Hematopoietic multipotent progenitor cell (in vitro differentiated cells): ENCODE data around the gene CFAP107. TPM values are rescaled to one million over a fixed set of nuclear protein-coding genes. Genes with fewer than 3 reads are reported as not detected.

Source experiments
- DNase-seq, 3 donors: peaks; one replicate each; pipeline ENCODE4 v3.0.0-alpha.2; 2011 to 2015; ENCODE audit warnings: low read depth in 2 of 3, low spot score in 2 of 3
- total RNA-seq: library from RNA; depleted of rRNA; stranded (reverse); fragments of >200 nt; gene quantifications from one replicate; pipeline ENCODE4 v1.2.3, GENCODE V29; 2012

CFAP107 gene
- total RNA-seq, 1 donor = not detected

DNA sequence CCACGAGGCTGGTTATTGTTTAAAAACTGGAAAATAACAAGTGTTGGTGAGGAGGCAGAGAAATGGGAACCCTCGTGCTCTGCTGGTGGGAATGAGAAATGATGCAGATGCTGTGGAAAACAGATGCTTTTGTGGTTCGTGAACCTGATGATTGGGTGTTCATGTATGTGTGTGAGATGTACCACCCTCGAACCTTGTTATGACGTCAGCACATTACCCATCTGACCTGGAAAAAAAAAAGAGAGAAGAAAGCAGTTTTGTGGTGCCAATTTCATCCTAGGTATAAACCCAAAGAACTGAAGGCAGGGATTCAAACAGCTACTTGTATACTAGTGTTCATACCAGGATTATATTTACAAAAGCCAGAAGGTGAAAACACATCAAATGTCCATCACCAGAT lies 6.4 kb upstream of the CFAP107 start:
- DNase-seq = no peak

DNA sequence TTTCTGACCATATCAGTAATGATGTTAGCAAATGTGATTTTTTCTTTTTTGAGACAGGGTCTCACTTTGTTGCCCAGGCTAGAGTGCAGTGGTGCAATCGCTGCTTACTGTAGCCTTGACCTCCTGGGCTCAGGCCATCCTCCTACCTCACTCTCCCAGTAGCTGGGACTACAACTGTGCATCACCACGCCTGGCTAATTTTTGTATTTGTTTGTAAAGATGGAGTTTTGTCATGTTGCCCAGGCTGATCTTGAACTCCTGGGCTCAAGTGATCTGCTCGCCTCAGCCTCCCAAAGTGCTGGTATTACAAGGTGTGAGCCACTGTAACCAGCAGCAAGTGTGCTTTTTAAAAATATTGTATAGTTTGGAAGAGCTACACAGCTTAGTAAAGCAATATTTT lies 4.1 kb upstream of the CFAP107 start:
- DNase-seq = no peak

DNA sequence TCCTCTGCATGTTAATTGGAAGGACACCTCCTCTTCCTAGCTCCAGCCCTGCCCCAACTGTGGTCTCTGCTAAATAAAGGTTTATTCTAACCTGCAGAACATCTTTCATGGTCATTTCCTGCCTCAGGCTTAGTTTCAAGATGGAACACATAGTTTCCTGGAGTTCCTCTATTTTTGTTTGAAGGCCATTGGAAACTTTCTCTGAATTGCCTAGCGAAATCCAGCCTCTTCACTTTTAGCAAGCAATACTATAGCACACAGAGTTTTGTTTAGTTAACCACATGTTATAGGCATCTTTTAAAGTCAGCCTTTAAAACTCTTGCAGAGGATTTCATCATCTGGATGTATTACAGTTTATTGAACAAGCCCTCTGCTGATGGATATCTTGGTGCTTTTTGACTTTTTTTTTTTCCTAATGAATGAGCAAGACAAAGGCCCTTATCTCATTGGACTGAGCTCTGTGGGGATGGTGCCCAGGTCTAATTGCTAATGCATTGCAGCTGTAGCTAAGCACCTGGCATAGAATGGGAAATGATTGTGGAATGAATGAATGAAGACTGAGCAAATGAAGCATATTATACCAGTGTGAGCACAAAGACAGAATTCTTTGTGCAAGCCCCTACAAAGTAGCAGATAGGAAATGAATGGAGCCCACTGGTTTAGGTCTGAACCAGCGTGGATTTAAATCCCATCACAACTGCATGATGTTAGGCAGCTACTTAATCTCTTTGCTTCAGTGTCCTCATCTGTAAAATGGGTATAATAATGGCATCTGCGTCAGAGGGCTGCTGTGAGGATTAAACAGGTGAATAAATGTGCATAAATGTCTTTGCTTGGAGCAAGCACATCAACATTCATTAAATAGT lies 641 bp upstream of the CFAP107 start:
- DNase-seq = no peak

- DNase-seq = no peak
Measured at GRCh38 chr1:12748778-12749355, 2.9 kb downstream of the CFAP107 start.

GRCh38 chr1:12754738-12755137 lies 8.7 kb downstream of the CFAP107 start:
- no peak for DNase-seq

DNA sequence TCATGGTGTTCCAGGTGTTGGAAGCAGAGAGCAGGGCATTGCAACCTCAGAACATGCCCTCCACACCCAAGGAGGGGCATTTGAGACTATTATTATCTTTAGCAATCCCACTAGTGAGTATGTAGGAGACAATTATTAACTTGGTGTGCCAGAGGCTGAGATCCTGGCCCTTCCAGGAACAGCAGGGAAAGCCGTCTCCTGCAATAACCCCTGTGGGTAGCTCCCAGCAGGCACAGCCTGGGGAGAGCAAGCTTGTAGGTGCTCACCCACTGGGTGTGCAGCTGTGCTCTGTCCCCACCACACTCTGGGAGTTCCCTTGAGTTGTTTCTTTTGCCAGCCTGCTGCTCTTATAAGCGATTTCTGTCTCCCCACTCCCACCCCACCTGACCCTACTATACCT lies 10.3 kb downstream of the CFAP107 start:
- DNase-seq = no peak

DNA sequence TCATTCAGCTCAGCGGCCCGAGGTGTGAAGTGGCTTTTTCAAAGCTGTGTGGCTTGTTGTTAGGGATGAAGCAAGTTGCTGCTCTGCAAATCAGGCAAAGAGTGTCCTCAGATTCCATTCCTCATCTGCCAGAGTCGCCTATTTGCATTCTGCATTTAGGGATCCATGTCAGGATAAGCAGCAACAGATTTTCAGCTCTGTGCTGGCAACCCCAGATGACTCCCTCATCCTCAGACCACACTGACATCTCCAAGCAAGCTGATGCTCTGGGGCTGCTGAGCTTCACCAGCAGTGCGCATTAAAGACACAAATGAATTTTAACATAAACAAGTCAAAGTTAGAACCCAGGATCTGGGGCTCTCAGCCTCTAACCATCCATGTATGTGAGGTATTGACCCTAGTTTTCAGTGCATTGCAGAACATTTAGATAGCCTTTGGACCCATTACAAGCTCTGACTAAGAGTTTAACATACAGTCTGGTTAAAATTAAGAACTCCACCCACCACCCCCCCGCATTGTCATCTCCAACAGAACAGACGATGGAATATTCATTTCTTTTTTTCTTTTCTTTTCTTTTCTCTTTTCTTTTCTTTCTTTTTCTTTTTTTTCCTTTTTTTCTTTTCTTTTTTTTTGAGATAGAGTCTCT lies 10.9 kb downstream of the CFAP107 start:
- no peak for DNase-seq

GRCh38 chr1:12757836-12758235 lies 11.8 kb downstream of the CFAP107 start:
- no peak for DNase-seq

- no peak for DNase-seq
Measured at GRCh38 chr1:12760256-12760795, 14.3 kb downstream of the CFAP107 start.

DNA sequence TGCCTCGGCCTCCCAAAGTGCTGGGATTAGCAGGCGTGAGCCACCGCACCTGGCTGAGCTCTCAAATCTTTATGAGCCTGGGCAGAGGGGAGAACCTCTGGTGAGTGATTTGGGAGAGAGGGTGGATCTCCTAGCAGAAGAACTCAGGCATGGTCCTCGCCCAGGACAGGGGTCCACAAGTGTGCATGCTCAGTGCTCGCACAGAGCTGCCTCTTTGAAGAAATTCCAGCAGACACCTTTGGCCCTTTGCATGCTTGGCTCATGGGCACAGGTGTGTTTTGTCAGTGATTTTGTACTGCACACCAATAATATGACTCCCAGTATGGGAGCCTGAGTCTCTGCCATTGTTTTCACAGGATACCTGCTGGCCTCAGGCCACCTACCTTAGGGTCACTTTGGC lies 15.8 kb downstream of the CFAP107 start:
- DNase-seq = no peak

DNA sequence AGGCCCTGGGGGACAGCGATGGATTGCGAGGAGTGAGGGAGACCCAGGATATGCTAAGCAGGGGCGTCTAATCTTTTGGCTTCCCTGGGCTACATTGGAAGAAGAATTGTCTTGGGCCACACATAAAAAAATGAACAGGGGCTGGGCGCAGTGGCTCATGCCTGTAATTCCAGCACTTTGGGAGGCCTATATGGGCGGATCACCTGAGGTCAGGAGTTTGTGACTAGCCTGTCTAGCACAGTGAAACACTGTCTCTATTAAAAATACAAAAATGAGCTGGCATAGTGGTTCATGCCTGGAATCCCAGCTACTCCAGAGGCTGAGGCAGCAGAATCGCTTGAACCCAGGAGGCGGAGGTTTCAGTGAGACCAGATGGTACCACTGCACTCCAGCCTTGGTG lies 16.8 kb downstream of the CFAP107 start:
- no peak for DNase-seq

- DNase-seq = no peak
Measured at GRCh38 chr1:12763479-12763878, 17.5 kb downstream of the CFAP107 start.

DNA sequence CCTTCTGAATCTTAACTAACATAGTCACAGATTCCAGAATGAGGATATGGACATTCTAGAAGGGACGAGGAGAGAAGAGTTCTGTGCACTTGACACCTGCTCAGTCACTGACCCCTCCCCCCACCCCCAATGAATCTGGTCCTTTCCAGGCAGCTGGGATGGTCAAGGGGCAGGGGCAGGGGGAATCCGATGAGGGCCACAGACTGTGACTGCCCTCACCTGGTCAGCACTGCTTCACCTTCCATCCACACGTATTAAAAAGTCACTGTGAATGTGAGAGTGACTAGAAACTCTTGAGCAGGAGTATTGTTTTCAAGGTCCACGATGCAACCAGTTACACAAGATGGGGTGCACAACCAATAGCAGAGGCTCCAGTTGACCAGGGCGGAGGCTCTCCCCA lies 18.0 kb downstream of the CFAP107 start:
- DNase-seq = no peak

GRCh38 chr1:12769031-12769430 lies 23.0 kb downstream of the CFAP107 start:
- DNase-seq = no peak

GRCh38 chr1:12769976-12770505 lies 24.0 kb downstream of the CFAP107 start:
- no peak for DNase-seq

DNA sequence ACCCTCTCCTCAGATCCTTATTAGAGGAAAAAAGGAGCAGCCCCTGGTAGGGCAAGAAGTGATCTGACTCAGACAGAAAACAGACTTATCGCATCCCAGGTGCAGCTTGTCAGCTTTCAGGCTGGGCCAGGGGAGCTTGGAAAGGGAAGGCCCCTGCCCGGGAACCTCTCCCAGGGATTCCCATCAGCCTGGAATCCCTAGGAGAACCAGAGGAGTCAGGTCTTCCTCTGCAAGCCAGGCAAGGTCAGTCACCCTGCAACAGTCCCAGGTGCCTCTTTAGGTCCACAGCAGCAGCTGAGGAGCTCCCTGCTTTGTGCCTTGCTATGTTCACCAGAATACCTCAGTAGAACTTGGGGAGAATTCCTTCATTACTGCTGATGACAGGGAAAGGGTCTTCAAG lies 24.6 kb downstream of the CFAP107 start:
- DNase-seq = no peak

GRCh38 chr1:12771186-12771585 lies 25.2 kb downstream of the CFAP107 start:
- DNase-seq = no peak

DNA sequence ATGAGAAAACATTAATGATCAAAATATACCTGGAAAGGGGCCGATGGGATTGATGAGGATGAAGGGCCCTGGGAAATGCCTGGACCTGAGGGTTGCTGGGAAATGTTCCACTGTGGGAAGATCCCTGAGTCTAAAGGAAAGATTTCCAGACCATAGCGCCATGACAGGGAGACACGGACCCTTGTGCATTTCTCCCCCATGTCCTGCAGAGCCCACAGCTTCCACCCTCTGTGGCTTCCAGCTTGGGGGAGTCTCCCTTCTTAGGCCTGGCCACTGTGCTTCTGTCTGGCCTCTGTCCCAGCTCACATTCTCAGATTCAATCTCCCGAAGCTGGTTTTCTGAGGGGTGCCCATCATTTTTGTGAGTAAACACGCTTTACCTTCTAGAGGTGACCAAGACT lies 26.5 kb downstream of the CFAP107 start:
- DNase-seq = no peak

DNA sequence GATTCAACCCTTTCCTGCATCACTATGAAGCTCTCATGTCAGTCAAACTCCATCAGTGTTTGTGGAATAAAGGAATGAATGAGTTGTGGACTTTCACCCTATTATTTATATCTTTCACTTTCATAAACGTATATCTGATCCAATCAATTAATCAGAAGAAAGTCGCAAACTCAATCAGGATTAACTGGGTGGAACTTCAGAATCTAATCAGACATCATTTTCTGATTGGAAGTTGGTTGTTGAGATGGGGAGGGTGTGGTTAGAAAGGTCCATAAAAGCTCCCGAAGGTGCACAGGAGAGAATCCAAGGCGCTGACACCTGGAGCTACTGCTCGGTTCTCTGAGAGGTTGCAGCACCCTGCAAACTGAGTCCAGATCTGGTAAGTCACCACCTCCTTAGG lies 27.4 kb downstream of the CFAP107 start, which contains the start of gene PRAMEF12:
Gene PRAMEF12, plus strand, starts transcription at position 301 of the 400 bp plus-strand sequence. CDS start 1,130 bp downstream, outside the sequence.
- no peak for DNase-seq

DNA sequence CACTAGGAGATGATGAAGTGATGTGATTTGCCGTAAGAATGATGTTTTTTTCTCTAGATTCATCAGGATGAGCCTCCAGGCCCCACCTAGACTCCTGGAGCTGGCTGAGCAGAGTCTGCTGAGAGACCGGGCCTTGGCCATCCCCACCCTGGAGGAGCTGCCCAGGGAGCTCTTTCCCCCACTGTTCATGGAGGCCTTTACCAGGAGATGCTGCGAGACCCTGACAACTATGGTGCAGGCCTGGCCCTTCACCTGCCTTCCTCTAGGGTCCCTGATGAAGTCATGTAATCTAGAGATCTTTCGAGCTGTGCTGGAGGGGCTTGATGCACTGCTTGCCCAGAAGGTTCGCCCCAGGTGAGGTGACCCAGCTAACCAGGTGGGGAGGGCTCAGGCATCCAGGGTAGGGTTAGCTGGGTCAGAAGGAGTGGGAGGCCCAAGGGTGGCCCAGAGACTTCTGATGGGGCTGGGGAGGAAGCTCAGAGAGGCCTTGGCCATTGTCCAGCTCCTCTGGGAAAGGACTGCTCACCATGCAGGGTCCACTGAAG lies 28.9 kb downstream of the CFAP107 start:
- no peak for DNase-seq

DNA sequence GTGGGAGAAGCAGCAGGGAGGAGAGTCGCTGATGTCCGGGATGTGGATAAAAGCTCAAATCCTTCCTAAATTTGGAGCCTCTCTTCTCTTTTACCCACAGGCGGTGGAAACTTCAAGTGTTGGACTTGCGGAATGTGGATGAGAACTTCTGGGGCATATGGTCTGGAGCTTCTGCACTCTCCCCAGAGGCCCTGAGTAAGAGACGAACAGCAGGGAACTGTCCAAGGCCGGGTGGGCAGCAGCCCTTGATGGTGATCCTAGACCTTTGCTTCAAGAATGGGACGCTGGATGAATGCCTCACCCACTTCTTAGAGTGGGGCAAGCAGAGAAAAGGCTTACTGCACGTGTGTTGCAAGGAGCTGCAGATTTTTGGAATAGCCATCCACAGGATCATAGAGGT lies 29.4 kb downstream of the CFAP107 start:
- DNase-seq = no peak
